ENCODE data around the gene FAM240B. TPM values are rescaled to one million over a fixed set of nuclear protein-coding genes. Genes with fewer than 3 reads are reported as not detected.
A peak's percentile ranks its signal among the peaks of the same experiment; 100 is the strongest.

The FAM240B gene
- under 1 TPM in 2 of 4 donors, not detected in 2; 0.08 to 0.17 TPM for polyA plus RNA-seq (ENCODE audit: insufficient read length in 4 of 4)

GRCh38 chr9:38720083-38720745 is at the start of gene FAM240B:
Gene FAM240B (minus strand): TSS chr9:38720133. CDS start chr9:38703999, 16,134 bp downstream.
- peak in 1 of 4 donors; percentile 21 for DNase-seq (ENCODE audit: low read depth in 4 of 4, low spot score in 2 of 4)

- DNase-seq (ENCODE audit: low read depth in 4 of 4, low spot score in 2 of 4) = no peak
These were observed 48.4 kb upstream of the FAM240B start for GRCh38 chr9:38768351-38768761.

GRCh38 chr9:38765101-38765500 is 45.2 kb upstream of the FAM240B start:
- peak in 3 of 4 donors; percentile 21 to 45 (median 43) for DNase-seq (ENCODE audit: low read depth in 4 of 4, low spot score in 2 of 4)

- no peak for DNase-seq (ENCODE audit: low read depth in 4 of 4, low spot score in 2 of 4)
These were observed 42.1 kb upstream of the FAM240B start for GRCh38 chr9:38761999-38762398.

GRCh38 chr9:38761339-38761738 is 41.4 kb upstream of the FAM240B start:
- DNase-seq (ENCODE audit: low read depth in 4 of 4, low spot score in 2 of 4) = no peak

GRCh38 chr9:38756702-38757101 is 36.8 kb upstream of the FAM240B start:
- DNase-seq (ENCODE audit: low read depth in 4 of 4, low spot score in 2 of 4) = no peak

- DNase-seq (ENCODE audit: low read depth in 4 of 4, low spot score in 2 of 4) = no peak
These were observed 28.0 kb upstream of the FAM240B start for GRCh38 chr9:38747941-38748340.

GRCh38 chr9:38747067-38747466 is 27.1 kb upstream of the FAM240B start:
- no peak for DNase-seq (ENCODE audit: low read depth in 4 of 4, low spot score in 2 of 4)

- DNase-seq (ENCODE audit: low read depth in 4 of 4, low spot score in 2 of 4) = no peak
These were observed 26.4 kb upstream of the FAM240B start for GRCh38 chr9:38746303-38746702.

- DNase-seq (ENCODE audit: low read depth in 4 of 4, low spot score in 2 of 4) = no peak
These were observed 24.6 kb upstream of the FAM240B start for GRCh38 chr9:38744484-38744883.

- DNase-seq (ENCODE audit: low read depth in 4 of 4, low spot score in 2 of 4) = no peak
These were observed 17.3 kb upstream of the FAM240B start for GRCh38 chr9:38737246-38737645.

GRCh38 chr9:38734831-38735230 is 14.9 kb upstream of the FAM240B start:
- no peak for DNase-seq (ENCODE audit: low read depth in 4 of 4, low spot score in 2 of 4)

GRCh38 chr9:38733503-38733902 is 13.6 kb upstream of the FAM240B start:
- no peak for DNase-seq (ENCODE audit: low read depth in 4 of 4, low spot score in 2 of 4)

GRCh38 chr9:38732885-38733284 is 13.0 kb upstream of the FAM240B start:
- DNase-seq (ENCODE audit: low read depth in 4 of 4, low spot score in 2 of 4) = peak in 1 of 4 donors; percentile 2

GRCh38 chr9:38727497-38728001 is 7.6 kb upstream of the FAM240B start:
- DNase-seq (ENCODE audit: low read depth in 4 of 4, low spot score in 2 of 4) = peak in 1 of 4 donors; percentile 9

GRCh38 chr9:38724754-38725153 is 4.8 kb upstream of the FAM240B start:
- DNase-seq (ENCODE audit: low read depth in 4 of 4, low spot score in 2 of 4) = no peak

- no peak for DNase-seq (ENCODE audit: low read depth in 4 of 4, low spot score in 2 of 4)
These were observed 1.8 kb downstream of the FAM240B start for GRCh38 chr9:38718148-38718547.

- DNase-seq (ENCODE audit: low read depth in 4 of 4, low spot score in 2 of 4) = no peak
These were observed 4.2 kb downstream of the FAM240B start for GRCh38 chr9:38715684-38716083.

- DNase-seq (ENCODE audit: low read depth in 4 of 4, low spot score in 2 of 4) = no peak
These were observed 6.5 kb downstream of the FAM240B start for GRCh38 chr9:38713426-38713825.

- no peak for DNase-seq (ENCODE audit: low read depth in 4 of 4, low spot score in 2 of 4)
These were observed 11.2 kb downstream of the FAM240B start for GRCh38 chr9:38708759-38709158.

GRCh38 chr9:38707885-38708637 is 11.9 kb downstream of the FAM240B start:
- peak in 1 of 4 donors; percentile 6 for DNase-seq (ENCODE audit: low read depth in 4 of 4, low spot score in 2 of 4)

- no peak for DNase-seq (ENCODE audit: low read depth in 4 of 4, low spot score in 2 of 4)
These were observed 13.4 kb downstream of the FAM240B start for GRCh38 chr9:38706493-38706892.
